Activated CD8-positive, alpha-beta memory T cell treated with anti-CD3 and anti-CD28 coated beads, Interleukin-2, amount 50 U/mL, for 4 hours (primary cell): ENCODE results near the gene CD244.
"Not testable (repeated sequence)": the region's sequence is repeated elsewhere in the genome, so short reads cannot be mapped to it uniquely, and the experiment has no call there.

Source experiments
- DNase-seq: peaks from one replicate; pipeline ENCODE4 v3.0.0-alpha.2; 2020

CD244 gene

GRCh38 chr1:160877221-160877620, 14.5 kb upstream of the CD244 start:
- DNase-seq, result no peak

GRCh38 chr1:160876311-160876710, 13.6 kb upstream of the CD244 start:
- no peak for DNase-seq

- DNase-seq, result not testable (repeated sequence)
Observed at GRCh38 chr1:160875591-160875990, 12.9 kb upstream of the CD244 start.

- DNase-seq, result no peak
Observed at GRCh38 chr1:160874935-160875334, 12.2 kb upstream of the CD244 start.

- DNase-seq, result no peak
Observed at GRCh38 chr1:160868141-160868540, 5.5 kb upstream of the CD244 start.

GRCh38 chr1:160867651-160868050, 5.0 kb upstream of the CD244 start:
- DNase-seq, result not testable (repeated sequence)

GRCh38 chr1:160866695-160867260, 4.1 kb upstream of the CD244 start:
- DNase-seq, result no peak

GRCh38 chr1:160866001-160866694, 3.5 kb upstream of the CD244 start:
- no peak for DNase-seq

- DNase-seq, result no peak
Observed at GRCh38 chr1:160865337-160865736, 2.6 kb upstream of the CD244 start.

- DNase-seq, result no peak
Observed at GRCh38 chr1:160864173-160864572, 1.5 kb upstream of the CD244 start.

GRCh38 chr1:160863774-160864131, 1.1 kb upstream of the CD244 start:
- DNase-seq, result no peak

GRCh38 chr1:160863061-160863773, 530 bp upstream of the CD244 start:
- DNase-seq, result no peak

GRCh38 chr1:160860840-160861505, 1.7 kb downstream of the CD244 start:
- no peak for DNase-seq

GRCh38 chr1:160859166-160859565, 3.5 kb downstream of the CD244 start:
- DNase-seq, result no peak

GRCh38 chr1:160858507-160858906, 4.2 kb downstream of the CD244 start:
- DNase-seq, result no peak

- DNase-seq, result no peak
Observed at GRCh38 chr1:160858097-160858496, 4.6 kb downstream of the CD244 start.

- no peak for DNase-seq
Observed at GRCh38 chr1:160855181-160855981, 7.3 kb downstream of the CD244 start.

GRCh38 chr1:160853754-160854153, 8.9 kb downstream of the CD244 start:
- DNase-seq, result no peak

- no peak for DNase-seq
Observed at GRCh38 chr1:160853014-160853413, 9.7 kb downstream of the CD244 start.

GRCh38 chr1:160850993-160851392, 11.7 kb downstream of the CD244 start:
- DNase-seq, result no peak

GRCh38 chr1:160850541-160850940, 12.1 kb downstream of the CD244 start:
- no peak for DNase-seq

- no peak for DNase-seq
Observed at GRCh38 chr1:160846281-160846680, 16.4 kb downstream of the CD244 start.
